Body of pancreas (tissue), 4 donors: ENCODE results near the gene LTBP1. TPM values are rescaled to one million over a fixed set of nuclear protein-coding genes. Genes with fewer than 3 reads are reported as not detected.

Source experiments
- ATAC-seq: fragments of 150-250 bp; one replicate; pipeline ENCODE4 v1.9.1; 2016
- DNase-seq, 4 donors: peaks; one replicate each; pipeline ENCODE4 v3.0.0-alpha.2; 2019
- H3K27ac ChIP-seq, 4 donors: fragments of 200-600 bp; sonication (generic); 1 replicate in 3 of 4; 2 replicates in 1 of 4; pipeline versions ENCODE4 v1.5.1 to v1.6.1; 2016 to 2019; ENCODE audit warnings: mild to moderate bottlenecking in 1 of 4, mixed read lengths in 1 of 4, moderate library complexity in 1 of 4
- H3K27me3 ChIP-seq, 2 donors: fragments of 200-600 bp; sonication (generic); one replicate each; pipeline ENCODE4 v1.6.0; 2016; ENCODE audit warnings: mild to moderate bottlenecking in 1 of 2
- H3K36me3 ChIP-seq, 2 donors: fragments of 200-600 bp; sonication (generic); replicated peaks in 1 of 2; 2 replicates each; pipeline ENCODE4 v1.5.1; 2016; ENCODE audit warnings: low read depth in 2 of 2; ENCODE audit not compliant: insufficient read depth in 1 of 2
- H3K4me1 ChIP-seq: fragments of 200-600 bp; sonication (generic); one replicate; pipeline ENCODE4 v1.6.0; 2016
- H3K4me3 ChIP-seq, 2 donors: fragments of 200-600 bp; sonication (generic); 1 replicate in 1 of 2; 2 replicates in 1 of 2; pipeline ENCODE4 v1.5.1; 2016 to 2019
- H3K9me3 ChIP-seq, 3 donors: fragments of 200-600 bp; sonication (generic); 1 replicate in 2 of 3; 2 replicates in 1 of 3; pipeline ENCODE4 v1.5.1; 2016
- POLR2A ChIP-seq, 3 donors: fragments of 450-650 bp; IDR thresholded peaks; one replicate each; pipeline ENCODE4 v1.6.1; 2016; ENCODE audit warnings: antibody characterized with exemption in 3 of 3, mild to moderate bottlenecking in 2 of 3
- whole genome bisulfite sequencing, 2 donors: methylation state at CpG; one replicate each; pipeline ENCODE4 v1.1.5; 2017; 5-methylcytosine and 5-hydroxymethylcytosine counted together
- intact Hi-C: fragments of 100-400 bp; cut with DNase I; formaldehyde crosslinking; loops from one replicate; pipeline ENCODE4 v1.15.1; 2023
- total RNA-seq, 2 donors: library from RNA; depleted of rRNA; stranded (reverse); fragments of >200 nt; gene quantifications; one replicate each; pipeline ENCODE4 v1.1.0, GENCODE V29; 2016
- TF ChIP-seq, protein P1 (sequence below), 7 experiments: fragments of 450-650 bp in 4 of 7; fragments of 200-600 bp in 3 of 7; sonication (generic) in 3 of 7; IDR thresholded peaks; one replicate each; pipeline ENCODE4 v1.5.1; 2016 to 2019; ENCODE audit warnings: antibody characterized with exemption in 7 of 7

LTBP1 gene
- total RNA-seq, 2 donors from 2014 or later, result 8.8 to 10.2 TPM

DNA sequence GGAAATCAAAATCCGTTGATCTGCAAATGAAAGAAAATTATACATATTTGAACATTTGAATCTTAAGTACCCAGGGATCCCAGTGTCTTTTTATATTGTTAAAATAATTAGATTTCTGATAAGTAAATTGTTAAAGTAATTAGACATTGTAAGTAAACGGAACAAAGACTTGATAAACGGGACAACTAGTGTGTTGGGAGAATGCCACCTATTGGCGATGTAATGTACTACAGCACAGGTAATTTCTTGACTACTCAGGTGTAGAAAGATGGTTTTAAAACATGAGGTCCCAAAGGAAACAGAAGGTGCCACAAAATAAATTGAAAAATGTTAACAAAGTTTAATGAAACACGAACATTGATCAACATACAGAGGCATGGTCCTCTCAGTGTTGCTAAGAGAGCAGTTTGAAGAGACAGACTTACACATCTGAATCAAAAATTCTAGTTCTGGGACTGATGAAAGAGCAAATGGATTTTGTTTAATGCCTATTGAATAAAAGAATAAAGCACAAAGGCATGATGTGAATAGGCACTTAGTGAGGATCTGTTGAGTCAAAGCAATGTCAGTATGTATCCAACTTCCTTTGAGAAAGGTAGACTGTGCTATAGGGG lies 426.3 kb downstream of the LTBP1 start:
- intact Hi-C loops, result loop anchor here (10.0 kb wide), 1 partner anchor 338 kb away; no protein-coding TSS in a partner anchor

DNA sequence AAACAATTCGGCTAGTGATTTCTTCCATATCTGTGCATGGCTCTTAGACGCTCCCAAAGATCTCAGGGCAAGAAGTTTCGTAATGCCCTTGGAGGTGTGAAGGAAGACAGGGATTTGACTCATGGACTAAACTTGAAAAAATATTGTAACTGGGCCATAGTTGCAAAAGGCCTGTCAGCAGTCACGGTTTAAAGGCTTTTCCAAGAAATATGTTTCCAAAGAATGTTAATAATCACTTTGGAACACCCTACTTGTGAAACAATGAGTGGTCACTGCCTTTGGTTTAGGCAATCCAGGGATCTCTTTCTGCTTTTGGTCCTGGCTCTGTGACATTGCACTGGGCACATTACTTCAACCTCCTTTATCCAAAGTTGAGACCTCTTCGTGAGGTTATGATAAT lies 427.2 kb downstream of the LTBP1 start:
- intact Hi-C loops, result loop anchor here (10.0 kb wide), 1 partner anchor 339 kb away; no protein-coding TSS in a partner anchor
- H3K27ac ChIP-seq, result no peak overlapping the region
- ATAC-seq, result no peak
- TF ChIP-seq, protein P1, sequence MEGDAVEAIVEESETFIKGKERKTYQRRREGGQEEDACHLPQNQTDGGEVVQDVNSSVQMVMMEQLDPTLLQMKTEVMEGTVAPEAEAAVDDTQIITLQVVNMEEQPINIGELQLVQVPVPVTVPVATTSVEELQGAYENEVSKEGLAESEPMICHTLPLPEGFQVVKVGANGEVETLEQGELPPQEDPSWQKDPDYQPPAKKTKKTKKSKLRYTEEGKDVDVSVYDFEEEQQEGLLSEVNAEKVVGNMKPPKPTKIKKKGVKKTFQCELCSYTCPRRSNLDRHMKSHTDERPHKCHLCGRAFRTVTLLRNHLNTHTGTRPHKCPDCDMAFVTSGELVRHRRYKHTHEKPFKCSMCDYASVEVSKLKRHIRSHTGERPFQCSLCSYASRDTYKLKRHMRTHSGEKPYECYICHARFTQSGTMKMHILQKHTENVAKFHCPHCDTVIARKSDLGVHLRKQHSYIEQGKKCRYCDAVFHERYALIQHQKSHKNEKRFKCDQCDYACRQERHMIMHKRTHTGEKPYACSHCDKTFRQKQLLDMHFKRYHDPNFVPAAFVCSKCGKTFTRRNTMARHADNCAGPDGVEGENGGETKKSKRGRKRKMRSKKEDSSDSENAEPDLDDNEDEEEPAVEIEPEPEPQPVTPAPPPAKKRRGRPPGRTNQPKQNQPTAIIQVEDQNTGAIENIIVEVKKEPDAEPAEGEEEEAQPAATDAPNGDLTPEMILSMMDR (IDR thresholded peaks at IDR 0.05), result no peak
- TF ChIP-seq POLR2A (IDR thresholded peaks at IDR 0.05), result no peak
- H3K4me1 ChIP-seq, result no peaks in the 10 kb centered on the region
- no peaks in the 10 kb centered on the region for H3K36me3 ChIP-seq
- no peaks in the 10 kb centered on the region for H3K9me3 ChIP-seq
- no peak overlapping the region for H3K4me3 ChIP-seq
- WGBS, 2 donors, result 76 to 77% methylated on average over 5 of the region's 5 CpGs
- no peak for DNase-seq
- no peaks in the 10 kb centered on the region for H3K27me3 ChIP-seq

More for the DNA sequence above, 426.3 kb downstream of the LTBP1 start:
- 9 to 12% methylated on average over 5 of the region's 5 CpGs for WGBS, 2 donors
- H3K9me3 ChIP-seq, result no peaks in the 10 kb centered on the region
- H3K4me1 ChIP-seq, result no peaks in the 10 kb centered on the region
- H3K27ac ChIP-seq, result no peak overlapping the region
- H3K4me3 ChIP-seq, result no peak overlapping the region
- no peaks in the 10 kb centered on the region for H3K36me3 ChIP-seq
- DNase-seq (peak; percentile 27 to 56 (median 34)), ATAC-seq (peak; percentile 65)
- H3K27me3 ChIP-seq, result no peaks in the 10 kb centered on the region
- TF ChIP-seq, protein P1 (IDR thresholded peaks at IDR 0.05), result peak; percentile 52 to 91 (median 74)
- TF ChIP-seq POLR2A (IDR thresholded peaks at IDR 0.05), result no peak

DNA sequence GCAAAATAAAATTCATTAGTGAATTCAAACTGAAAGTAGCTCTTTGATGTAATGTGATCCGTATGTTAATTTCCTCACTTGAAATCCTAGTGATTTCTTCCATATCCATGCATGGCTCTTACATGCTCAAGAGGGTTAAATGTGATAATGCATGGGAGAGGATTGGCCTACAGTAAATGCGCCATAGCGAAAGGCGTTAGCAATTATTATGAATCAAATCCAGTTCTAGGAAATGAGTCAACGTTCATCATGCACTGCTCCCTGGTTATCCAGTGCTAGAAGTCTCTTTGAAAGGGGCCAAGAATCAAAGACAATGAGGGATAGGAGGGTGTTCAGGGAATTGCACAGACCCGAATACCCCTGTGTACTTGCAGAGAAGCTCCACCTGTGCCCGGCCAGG lies 428.3 kb downstream of the LTBP1 start:
- H3K36me3 ChIP-seq, result no peaks in the 10 kb centered on the region
- ATAC-seq (no peak), DNase-seq (no peak)
- WGBS, 2 donors, result 73 to 79% methylated on average over 7 of the region's 7 CpGs
- H3K27ac ChIP-seq, result no peak overlapping the region
- H3K4me1 ChIP-seq, result no peaks in the 10 kb centered on the region
- no peak overlapping the region for H3K4me3 ChIP-seq
- no peak for TF ChIP-seq POLR2A (IDR thresholded peaks at IDR 0.05)
- TF ChIP-seq, protein P1 (IDR thresholded peaks at IDR 0.05), result no peak
- intact Hi-C loops, result loop anchor here (10.0 kb wide), 1 partner anchor 340 kb away; no protein-coding TSS in a partner anchor
- H3K27me3 ChIP-seq, result no peaks in the 10 kb centered on the region
- H3K9me3 ChIP-seq, result no peaks in the 10 kb centered on the region

DNA sequence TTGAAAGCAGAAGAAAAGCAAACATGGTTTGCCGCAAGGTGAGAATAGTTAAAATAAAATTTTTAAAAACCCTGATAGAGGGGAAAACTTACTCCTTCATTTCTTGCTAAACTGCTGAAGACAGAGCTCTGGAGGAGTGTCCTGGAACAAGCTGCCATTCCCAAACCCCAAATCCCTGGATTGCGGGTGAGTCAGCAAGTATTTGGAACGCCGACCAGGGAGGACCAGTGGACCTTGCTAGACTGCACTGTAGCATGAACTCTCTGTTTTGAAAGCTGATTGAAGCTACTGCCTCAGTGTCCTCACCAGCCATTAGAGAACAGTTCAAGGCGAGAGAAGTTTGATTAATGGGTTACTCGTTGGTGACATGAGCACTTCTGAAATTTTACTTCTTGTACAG lies 430.3 kb downstream of the LTBP1 start:
- ATAC-seq, result no peak
- H3K27ac ChIP-seq, result no peak overlapping the region

More for the DNA sequence above, 430.3 kb downstream of the LTBP1 start:
- H3K27me3 ChIP-seq, result no peaks in the 10 kb centered on the region
- intact Hi-C loops, result loop anchor here (10.0 kb wide), 1 partner anchor 342 kb away; no protein-coding TSS in a partner anchor
- H3K4me3 ChIP-seq, result no peak overlapping the region
- no peak for DNase-seq
- no peaks in the 10 kb centered on the region for H3K9me3 ChIP-seq
- H3K4me1 ChIP-seq, result no peaks in the 10 kb centered on the region
- no peaks in the 10 kb centered on the region for H3K36me3 ChIP-seq
- TF ChIP-seq, protein P1 (IDR thresholded peaks at IDR 0.05), result no peak
- no peak for TF ChIP-seq POLR2A (IDR thresholded peaks at IDR 0.05)
- 80 to 86% methylated on average over 6 of the region's 6 CpGs for WGBS, 2 donors
